Activated naive CD8-positive, alpha-beta T cell treated with anti-CD3 and anti-CD28 coated beads, Interleukin-2, amount 10 ng/mL, durations not matched to agents 7 days and 5 days (primary cell): ENCODE measurements around the gene UBE2V1. TPM values are rescaled to one million over a fixed set of nuclear protein-coding genes. Genes with fewer than 3 reads are reported as not detected.
"Not testable (repeated sequence)": the region's sequence is repeated elsewhere in the genome, so short reads cannot be mapped to it uniquely, and the experiment has no call there.

ENCODE experiments used
- ATAC-seq: fragments of 150-1000 bp; cut with Tn5 transposase; one replicate; pipeline ENCODE4 v1.10.0; 2021; ENCODE audit warnings: low read depth, moderate library complexity
- POLR2A ChIA-PET: fragments of 350-600 bp; sonication (Branson Sonifier 250); formaldehyde crosslinking; loops from one replicate; lab custom pipeline; 2021; ENCODE audit warnings: antibody characterized with exemption; lab: Charles Lee
- DNase-seq: peaks from one replicate; pipeline ENCODE4 v3.0.0; 2021
- H3K27ac Mint-ChIP-seq: one replicate; pipeline ENCODE4 v1.8.0; 2022; ENCODE audit warnings: mild to moderate bottlenecking, mixed read lengths
- H3K27me3 Mint-ChIP-seq: one replicate; pipeline ENCODE4 v1.8.0; 2022; ENCODE audit warnings: mild to moderate bottlenecking, moderate library complexity, mixed read lengths
- H3K36me3 Mint-ChIP-seq: one replicate; pipeline ENCODE4 v1.8.0; 2021; ENCODE audit warnings: mild to moderate bottlenecking, mixed read lengths
- H3K4me1 Mint-ChIP-seq: one replicate; pipeline ENCODE4 v1.8.0; 2021; ENCODE audit warnings: mixed read lengths
- H3K4me3 Mint-ChIP-seq: one replicate; pipeline ENCODE4 v1.8.0; 2022; ENCODE audit warnings: mild to moderate bottlenecking, moderate library complexity, mixed read lengths
- H3K9me3 Mint-ChIP-seq: one replicate; pipeline ENCODE4 v1.8.0; 2021; ENCODE audit warnings: mixed read lengths
- total RNA-seq, 2 experiments: library from RNA; stranded (reverse); gene quantifications; one replicate each; pipeline ENCODE4 v1.2.3, GENCODE V29; 2021

Gene UBE2V1
- 100 to 1,000 TPM; 124 to 140 TPM for total RNA-seq

- H3K27me3 Mint-ChIP-seq: no peaks in the 10 kb centered on the region
- H3K4me1 Mint-ChIP-seq: peaks cover 69% of the 10 kb centered on the region
- H3K9me3 Mint-ChIP-seq: no peaks in the 10 kb centered on the region
- H3K4me3 Mint-ChIP-seq: peak within 1 kb of the TSS; percentile 96
- H3K27ac Mint-ChIP-seq: peak within 1 kb of the TSS; percentile 96
- peaks cover 21% of the 10 kb centered on the region for H3K36me3 Mint-ChIP-seq
- POLR2A ChIA-PET: interaction anchor here (0.6 to 5.9 kb wide), 8 partner anchors 9 to 923 kb away, joined by 3 to 42 read pairs (median 4); partner anchors contain the start of gene PEDS1
- DNase-seq (peak; percentile 91), ATAC-seq (peak; percentile 77)
Observed at GRCh38 chr20:50112512-50113419, at the start of gene UBE2V1. UBE2V1 (minus strand) TSS chr20:50113150; CDS start chr20:50113128, 22 bp downstream.

GRCh38 chr20:50161494-50161893 is 48.5 kb upstream of the UBE2V1 start:
- H3K27ac Mint-ChIP-seq, POLR2A ChIA-PET, H3K9me3 Mint-ChIP-seq, H3K36me3 Mint-ChIP-seq, H3K27me3 Mint-ChIP-seq, ATAC-seq, DNase-seq, H3K4me3 Mint-ChIP-seq, H3K4me1 Mint-ChIP-seq: not testable (repeated sequence)

GRCh38 chr20:50153500-50154377 is 40.8 kb upstream of the UBE2V1 start, which contains the start of gene PEDS1:
PEDS1 (minus strand) TSS chr20:50153723; CDS start chr20:50153637, 86 bp downstream.
- peak within 1 kb of the TSS; percentile 89 for H3K27ac Mint-ChIP-seq
- H3K27me3 Mint-ChIP-seq: peaks cover 5% of the 10 kb centered on the region
- POLR2A ChIA-PET: interaction anchor here (0.5 to 3.1 kb wide), 19 partner anchors 10 to 938 kb away, joined by 3 to 42 read pairs (median 5); partner anchors contain the start of genes PTPN1 and UBE2V1
- peak; percentile 90 for DNase-seq
- peak within 1 kb of the TSS; percentile 92 for H3K4me3 Mint-ChIP-seq
- peaks cover 36% of the 10 kb centered on the region for H3K4me1 Mint-ChIP-seq
- peaks cover 7% of the 10 kb centered on the region for H3K36me3 Mint-ChIP-seq
- ATAC-seq: peak; percentile 98
- H3K9me3 Mint-ChIP-seq: no peaks in the 10 kb centered on the region

- Mint-ChIP-seq H3K9me3 (no peaks in the 10 kb centered on the region), H3K4me3 (peak overlapping the region; percentile 92), H3K27ac (peak overlapping the region; percentile 89), H3K36me3 (peaks cover 10% of the 10 kb centered on the region), H3K27me3 (peaks cover 5% of the 10 kb centered on the region), H3K4me1 (peaks cover 39% of the 10 kb centered on the region)
- DNase-seq: no peak
- peak; percentile 2 for ATAC-seq
- POLR2A ChIA-PET: interaction anchor here (0.5 to 3.1 kb wide), 18 partner anchors 9 to 937 kb away, joined by 3 to 42 read pairs (median 5); partner anchors contain the start of gene UBE2V1
Observed at GRCh38 chr20:50153153-50153499, 40.2 kb upstream of the UBE2V1 start.

- DNase-seq (no peak), ATAC-seq (no peak)
- Mint-ChIP-seq H3K4me1 (peaks cover 44% of the 10 kb centered on the region), H3K27me3 (peaks cover 4% of the 10 kb centered on the region), H3K4me3 (peak overlapping the region; percentile 92), H3K27ac (peak overlapping the region; percentile 89), H3K36me3 (peaks cover 11% of the 10 kb centered on the region), H3K9me3 (no peaks in the 10 kb centered on the region)
- POLR2A ChIA-PET: interaction anchor here (1.0 to 3.1 kb wide), 12 partner anchors 9 to 53 kb away, joined by 3 to 42 read pairs (median 6); partner anchors contain the start of gene UBE2V1
Observed at GRCh38 chr20:50152394-50153152, 39.6 kb upstream of the UBE2V1 start.

- ATAC-seq: no peak
- H3K27me3 Mint-ChIP-seq: no peaks in the 10 kb centered on the region
- no peaks in the 10 kb centered on the region for H3K9me3 Mint-ChIP-seq
- H3K4me3 Mint-ChIP-seq: peak overlapping the region; percentile 92
- POLR2A ChIA-PET: no interaction called here
- peak overlapping the region; percentile 89 for H3K27ac Mint-ChIP-seq
- H3K4me1 Mint-ChIP-seq: peaks cover 57% of the 10 kb centered on the region
- DNase-seq: no peak
- H3K36me3 Mint-ChIP-seq: peaks cover 13% of the 10 kb centered on the region
Observed at GRCh38 chr20:50151034-50151743, 38.2 kb upstream of the UBE2V1 start.

- Mint-ChIP-seq H3K4me3 (no peak overlapping the region), H3K27me3 (no peaks in the 10 kb centered on the region), H3K36me3 (peaks cover 14% of the 10 kb centered on the region), H3K27ac (peak overlapping the region; percentile 30), H3K4me1 (peaks cover 60% of the 10 kb centered on the region), H3K9me3 (no peaks in the 10 kb centered on the region)
- POLR2A ChIA-PET: interaction anchor here (0.7 to 1.8 kb wide), 3 partner anchors 17 to 40 kb away, joined by 3 to 6 read pairs (median 3); no protein-coding TSS in a partner anchor
- DNase-seq (no peak), ATAC-seq (no peak)
Observed at GRCh38 chr20:50149481-50150254, 36.7 kb upstream of the UBE2V1 start.

GRCh38 chr20:50146732-50147662 is 34.0 kb upstream of the UBE2V1 start:
- peaks cover 23% of the 10 kb centered on the region for H3K36me3 Mint-ChIP-seq
- DNase-seq (peak; percentile 68), ATAC-seq (peak; percentile 99)
- POLR2A ChIA-PET: interaction anchor here (0.6 to 2.5 kb wide), 8 partner anchors 9 to 216 kb away, joined by 3 to 14 read pairs (median 4); partner anchors contain the start of gene UBE2V1
- H3K9me3 Mint-ChIP-seq: no peaks in the 10 kb centered on the region
- H3K4me1 Mint-ChIP-seq: peaks cover 53% of the 10 kb centered on the region
- H3K27me3 Mint-ChIP-seq: no peaks in the 10 kb centered on the region
- peak overlapping the region; percentile 84 for H3K4me3 Mint-ChIP-seq
- peak overlapping the region; percentile 97 for H3K27ac Mint-ChIP-seq

GRCh38 chr20:50146214-50146613 is 33.3 kb upstream of the UBE2V1 start:
- POLR2A ChIA-PET: interaction anchor here (2.5 kb wide), 1 partner anchor 33 kb away, joined by 12 read pairs; the partner anchor contains the start of gene UBE2V1
- H3K4me1 Mint-ChIP-seq: peaks cover 47% of the 10 kb centered on the region
- DNase-seq: no peak
- no peaks in the 10 kb centered on the region for H3K27me3 Mint-ChIP-seq
- H3K9me3 Mint-ChIP-seq: no peaks in the 10 kb centered on the region
- H3K36me3 Mint-ChIP-seq: peaks cover 22% of the 10 kb centered on the region
- peak overlapping the region; percentile 84 for H3K4me3 Mint-ChIP-seq
- H3K27ac Mint-ChIP-seq: peak overlapping the region; percentile 97
- no peak for ATAC-seq

- Mint-ChIP-seq H3K27ac (peak overlapping the region; percentile 97), H3K9me3 (no peaks in the 10 kb centered on the region), H3K27me3 (no peaks in the 10 kb centered on the region), H3K4me3 (no peak overlapping the region), H3K4me1 (peaks cover 42% of the 10 kb centered on the region), H3K36me3 (peaks cover 20% of the 10 kb centered on the region)
- ATAC-seq (no peak), DNase-seq (no peak)
- POLR2A ChIA-PET: no interaction called here
Observed at GRCh38 chr20:50145566-50145965, 32.6 kb upstream of the UBE2V1 start.
